BLaER1 (cell line): ENCODE results near the gene DUS4L.

Experiments
- H3K27ac ChIP-seq: shearing (Covaris generic); formaldehyde crosslinking; 2 replicates; pipeline ENCODE4 v1.8.1; 2022
- H3K27me3 ChIP-seq: shearing (Covaris generic); formaldehyde crosslinking; 2 replicates; pipeline ENCODE4 v1.8.1; 2022
- H3K36me3 ChIP-seq: shearing (Covaris generic); formaldehyde crosslinking; 2 replicates; pipeline ENCODE4 v1.8.1; 2022
- H3K4me1 ChIP-seq: shearing (Covaris generic); formaldehyde crosslinking; 2 replicates; pipeline ENCODE4 v1.8.1; 2022
- H3K4me2 ChIP-seq: shearing (Covaris generic); formaldehyde crosslinking; 2 replicates; pipeline ENCODE4 v1.8.1; 2022
- H3K4me3 ChIP-seq: shearing (Covaris generic); formaldehyde crosslinking; 2 replicates; pipeline ENCODE4 v1.8.1; 2022
- H3K9ac ChIP-seq: shearing (Covaris generic); formaldehyde crosslinking; 2 replicates; pipeline ENCODE4 v1.8.1; 2022
- H3K9me3 ChIP-seq: shearing (Covaris generic); formaldehyde crosslinking; 2 replicates; pipeline ENCODE4 v1.8.1; 2022
- H4K20me1 ChIP-seq: shearing (Covaris generic); formaldehyde crosslinking; 2 replicates; pipeline ENCODE4 v1.8.1; 2022
- Cebpa-rat ChIP-seq: shearing (Covaris generic); IDR thresholded peaks from 2 replicates; pipeline ENCODE4 v1.8.1; 2022

The DUS4L gene

GRCh38 chr7:107593025-107593410, 29.2 kb downstream of the DUS4L start:
- TF ChIP-seq Cebpa-rat: no peak
- H3K9me3 ChIP-seq: no peaks in the 10 kb centered on the region
- H4K20me1 ChIP-seq: no peaks in the 10 kb centered on the region
- H3K36me3 ChIP-seq: peaks cover 23% of the 10 kb centered on the region
- H3K4me2 ChIP-seq: no peak overlapping the region
- no peaks in the 10 kb centered on the region for H3K4me1 ChIP-seq
- no peak overlapping the region for H3K4me3 ChIP-seq
- H3K27me3 ChIP-seq: no peaks in the 10 kb centered on the region
- no peak overlapping the region for H3K27ac ChIP-seq
- H3K9ac ChIP-seq: no peak overlapping the region

- H3K4me3 ChIP-seq: no peak overlapping the region
- no peaks in the 10 kb centered on the region for H3K9me3 ChIP-seq
- no peaks in the 10 kb centered on the region for H3K27me3 ChIP-seq
- H3K4me1 ChIP-seq: no peaks in the 10 kb centered on the region
- TF ChIP-seq Cebpa-rat: no peak
- no peak overlapping the region for H3K9ac ChIP-seq
- no peaks in the 10 kb centered on the region for H4K20me1 ChIP-seq
- H3K4me2 ChIP-seq: no peak overlapping the region
- H3K27ac ChIP-seq: no peak overlapping the region
- peaks cover 16% of the 10 kb centered on the region for H3K36me3 ChIP-seq
These were observed 31.4 kb downstream of the DUS4L start for GRCh38 chr7:107594961-107595737.

- Histone ChIP-seq H3K4me2 (no peak overlapping the region), H3K9me3 (no peaks in the 10 kb centered on the region), H3K27me3 (no peaks in the 10 kb centered on the region), H3K9ac (no peak overlapping the region), H3K36me3 (peaks cover 16% of the 10 kb centered on the region), H3K4me1 (no peaks in the 10 kb centered on the region), H3K27ac (no peak overlapping the region), H3K4me3 (no peak overlapping the region), H4K20me1 (no peaks in the 10 kb centered on the region)
- TF ChIP-seq Cebpa-rat: no peak
These were observed 33.3 kb downstream of the DUS4L start for GRCh38 chr7:107596881-107597581.

- Histone ChIP-seq H3K36me3 (peaks cover 16% of the 10 kb centered on the region), H3K27ac (no peak overlapping the region), H4K20me1 (no peaks in the 10 kb centered on the region), H3K4me3 (no peak overlapping the region), H3K27me3 (no peaks in the 10 kb centered on the region), H3K4me1 (no peaks in the 10 kb centered on the region), H3K9me3 (no peaks in the 10 kb centered on the region), H3K9ac (no peak overlapping the region), H3K4me2 (no peak overlapping the region)
- TF ChIP-seq Cebpa-rat: no peak
These were observed 33.8 kb downstream of the DUS4L start for GRCh38 chr7:107597582-107597916.

GRCh38 chr7:107597953-107598352, 34.2 kb downstream of the DUS4L start:
- no peak overlapping the region for H3K27ac ChIP-seq
- H3K36me3 ChIP-seq: peaks cover 16% of the 10 kb centered on the region
- no peaks in the 10 kb centered on the region for H4K20me1 ChIP-seq
- H3K9ac ChIP-seq: no peak overlapping the region
- H3K27me3 ChIP-seq: no peaks in the 10 kb centered on the region
- no peaks in the 10 kb centered on the region for H3K9me3 ChIP-seq
- H3K4me2 ChIP-seq: no peak overlapping the region
- no peak overlapping the region for H3K4me3 ChIP-seq
- H3K4me1 ChIP-seq: no peaks in the 10 kb centered on the region
- TF ChIP-seq Cebpa-rat: no peak

- Histone ChIP-seq H3K4me2 (no peak overlapping the region), H3K9ac (no peak overlapping the region)
These were observed 35.5 kb downstream of the DUS4L start for GRCh38 chr7:107599262-107599661.

GRCh38 chr7:107600816-107601215, 37.0 kb downstream of the DUS4L start:
- Histone ChIP-seq H3K27me3 (no peaks in the 10 kb centered on the region), H3K4me1 (no peaks in the 10 kb centered on the region), H3K27ac (no peak overlapping the region), H3K4me3 (no peak overlapping the region), H3K9ac (no peak overlapping the region), H4K20me1 (no peaks in the 10 kb centered on the region), H3K36me3 (no peaks in the 10 kb centered on the region; the same call in 1 of the 2 replicates), H3K4me2 (no peak overlapping the region), H3K9me3 (no peaks in the 10 kb centered on the region)
- TF ChIP-seq Cebpa-rat: no peak

More at GRCh38 chr7:107599262-107599661, 35.5 kb downstream of the DUS4L start:
- H3K27me3 ChIP-seq: no peaks in the 10 kb centered on the region
- H3K4me1 ChIP-seq: no peaks in the 10 kb centered on the region
- H3K4me3 ChIP-seq: no peak overlapping the region
- no peak for TF ChIP-seq Cebpa-rat
- peaks cover 11% of the 10 kb centered on the region for H3K36me3 ChIP-seq
- no peaks in the 10 kb centered on the region for H4K20me1 ChIP-seq
- H3K27ac ChIP-seq: no peak overlapping the region
- no peaks in the 10 kb centered on the region for H3K9me3 ChIP-seq

GRCh38 chr7:107605218-107605815, 41.5 kb downstream of the DUS4L start:
- H3K27me3 ChIP-seq: no peaks in the 10 kb centered on the region
- no peak overlapping the region for H3K27ac ChIP-seq
- H4K20me1 ChIP-seq: no peaks in the 10 kb centered on the region
- no peak overlapping the region for H3K4me2 ChIP-seq
- H3K36me3 ChIP-seq: no peaks in the 10 kb centered on the region; the same call in 1 of the 2 replicates
- no peaks in the 10 kb centered on the region for H3K4me1 ChIP-seq
- no peak for TF ChIP-seq Cebpa-rat
- H3K9me3 ChIP-seq: no peaks in the 10 kb centered on the region
- no peak overlapping the region for H3K9ac ChIP-seq
- no peak overlapping the region for H3K4me3 ChIP-seq

- Histone ChIP-seq H3K4me1 (no peaks in the 10 kb centered on the region), H3K4me2 (no peak overlapping the region), H3K27me3 (no peaks in the 10 kb centered on the region), H3K27ac (no peak overlapping the region), H3K9me3 (no peaks in the 10 kb centered on the region), H4K20me1 (no peaks in the 10 kb centered on the region), H3K36me3 (no peaks in the 10 kb centered on the region), H3K4me3 (no peak overlapping the region), H3K9ac (no peak overlapping the region)
- TF ChIP-seq Cebpa-rat: no peak
These were observed 42.5 kb downstream of the DUS4L start for GRCh38 chr7:107606303-107606702.

- no peaks in the 10 kb centered on the region for H3K9me3 ChIP-seq
- H3K36me3 ChIP-seq: peaks cover 11% of the 10 kb centered on the region
- H3K4me2 ChIP-seq: no peak overlapping the region
- H3K4me3 ChIP-seq: no peak overlapping the region
- no peaks in the 10 kb centered on the region for H3K27me3 ChIP-seq
- H3K9ac ChIP-seq: no peak overlapping the region
- no peaks in the 10 kb centered on the region for H3K4me1 ChIP-seq
- H4K20me1 ChIP-seq: no peaks in the 10 kb centered on the region
- no peak overlapping the region for H3K27ac ChIP-seq
- TF ChIP-seq Cebpa-rat: no peak
These were observed 46.1 kb downstream of the DUS4L start for GRCh38 chr7:107609811-107610261.
